Measurements from ENCODE around the gene ALKBH8.
"Not testable (repeated sequence)": the region's sequence is repeated elsewhere in the genome, so short reads cannot be mapped to it uniquely, and the experiment has no call there.

Gene ALKBH8, protein sequence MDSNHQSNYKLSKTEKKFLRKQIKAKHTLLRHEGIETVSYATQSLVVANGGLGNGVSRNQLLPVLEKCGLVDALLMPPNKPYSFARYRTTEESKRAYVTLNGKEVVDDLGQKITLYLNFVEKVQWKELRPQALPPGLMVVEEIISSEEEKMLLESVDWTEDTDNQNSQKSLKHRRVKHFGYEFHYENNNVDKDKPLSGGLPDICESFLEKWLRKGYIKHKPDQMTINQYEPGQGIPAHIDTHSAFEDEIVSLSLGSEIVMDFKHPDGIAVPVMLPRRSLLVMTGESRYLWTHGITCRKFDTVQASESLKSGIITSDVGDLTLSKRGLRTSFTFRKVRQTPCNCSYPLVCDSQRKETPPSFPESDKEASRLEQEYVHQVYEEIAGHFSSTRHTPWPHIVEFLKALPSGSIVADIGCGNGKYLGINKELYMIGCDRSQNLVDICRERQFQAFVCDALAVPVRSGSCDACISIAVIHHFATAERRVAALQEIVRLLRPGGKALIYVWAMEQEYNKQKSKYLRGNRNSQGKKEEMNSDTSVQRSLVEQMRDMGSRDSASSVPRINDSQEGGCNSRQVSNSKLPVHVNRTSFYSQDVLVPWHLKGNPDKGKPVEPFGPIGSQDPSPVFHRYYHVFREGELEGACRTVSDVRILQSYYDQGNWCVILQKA

DNA sequence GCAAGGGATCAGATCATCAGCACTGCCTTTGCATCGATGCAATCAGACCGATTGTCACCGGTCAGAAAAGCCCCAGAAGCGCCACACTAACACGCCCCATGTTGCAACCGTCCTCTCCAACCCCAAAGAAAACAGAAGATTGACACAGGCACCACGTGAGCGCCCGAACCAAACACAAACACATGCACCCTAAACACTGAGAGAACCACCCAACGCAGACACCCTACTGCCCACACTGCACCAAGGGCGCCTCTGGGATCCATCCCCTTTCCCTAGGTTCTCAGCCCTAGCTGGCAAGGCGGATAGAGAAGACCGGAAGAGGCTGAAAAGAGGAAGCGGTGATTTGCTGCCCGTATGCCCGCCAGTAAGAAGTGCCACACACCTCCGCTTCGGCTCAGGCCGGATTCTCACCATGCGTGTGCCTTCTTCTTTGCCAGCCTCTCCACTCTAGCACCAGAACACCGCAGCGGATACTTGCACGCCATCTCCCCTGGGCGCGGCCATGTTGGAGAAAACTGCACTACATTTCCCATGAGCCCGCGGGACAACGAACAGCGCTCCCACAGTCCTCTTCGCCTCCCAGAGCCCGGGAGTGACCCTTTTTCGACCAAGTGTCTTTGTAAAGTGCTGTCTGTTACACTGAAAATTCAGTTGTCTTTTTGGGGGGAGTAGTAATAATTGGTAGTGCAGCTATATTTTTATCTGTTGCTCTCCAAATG lies at the start of gene ALKBH8:
ALKBH8 (minus strand) TSS at position 517 of the 719 bp plus-strand sequence. CDS start 4,842 bp downstream, outside the sequence.
- peak; percentile 92 for DNase-seq

DNA sequence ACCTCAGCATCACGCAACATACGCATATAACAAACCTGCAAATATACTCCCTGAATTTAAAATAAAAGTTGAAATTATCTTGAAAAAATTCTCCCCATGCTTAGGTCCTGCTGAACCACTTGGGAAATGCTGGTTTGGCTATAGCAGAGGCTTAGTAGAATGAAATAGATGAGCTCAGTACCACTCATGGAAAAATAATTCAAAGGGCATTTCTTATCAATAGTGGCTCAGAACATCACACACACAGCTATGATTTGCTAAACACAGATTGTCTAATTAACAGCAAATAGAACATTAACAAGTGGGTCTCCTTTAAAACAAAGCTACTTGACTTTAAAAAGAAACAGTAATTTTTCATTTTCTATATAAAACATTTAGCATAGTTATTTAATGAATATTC lies 46.9 kb upstream of the ALKBH8 start:
- no peak for DNase-seq

DNA sequence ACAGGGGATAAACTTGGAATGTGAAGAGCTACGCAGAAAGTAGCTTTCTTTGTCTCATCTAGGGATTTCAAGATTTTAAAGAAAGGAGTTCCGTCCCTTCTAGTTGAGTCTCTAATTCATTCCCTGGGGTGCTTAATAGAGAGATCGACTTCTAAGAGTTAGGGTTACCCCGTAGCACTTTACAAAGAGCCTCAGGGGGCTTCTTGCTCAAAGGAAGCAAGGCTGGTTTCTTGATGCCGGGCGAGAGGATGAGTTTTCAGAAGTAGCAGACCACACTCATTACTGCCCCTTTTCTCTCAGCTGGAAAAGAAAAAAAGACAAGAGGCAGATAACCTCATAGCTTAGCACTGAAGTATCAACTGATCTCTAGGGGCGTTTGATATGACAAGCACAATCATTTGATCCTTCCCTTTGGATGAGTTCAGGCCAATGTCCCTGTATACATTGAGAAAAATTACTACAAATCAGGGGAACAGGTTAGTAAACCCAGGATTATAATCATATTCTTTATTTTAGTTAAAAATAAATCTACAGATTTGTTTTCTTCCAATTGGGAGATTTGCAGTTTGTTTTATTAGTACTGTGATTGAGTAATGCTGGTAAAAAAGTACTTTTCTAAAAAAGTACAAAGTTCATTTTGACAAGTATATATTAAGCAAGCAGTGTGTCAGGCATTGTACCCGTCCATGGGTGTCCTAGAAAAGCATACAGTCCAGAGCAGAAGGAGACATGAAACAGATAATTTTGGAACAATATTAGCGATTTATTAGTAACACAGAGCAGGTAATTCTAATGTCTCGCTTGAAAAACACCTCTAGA lies 44.1 kb upstream of the ALKBH8 start:
- no peak for DNase-seq

DNA sequence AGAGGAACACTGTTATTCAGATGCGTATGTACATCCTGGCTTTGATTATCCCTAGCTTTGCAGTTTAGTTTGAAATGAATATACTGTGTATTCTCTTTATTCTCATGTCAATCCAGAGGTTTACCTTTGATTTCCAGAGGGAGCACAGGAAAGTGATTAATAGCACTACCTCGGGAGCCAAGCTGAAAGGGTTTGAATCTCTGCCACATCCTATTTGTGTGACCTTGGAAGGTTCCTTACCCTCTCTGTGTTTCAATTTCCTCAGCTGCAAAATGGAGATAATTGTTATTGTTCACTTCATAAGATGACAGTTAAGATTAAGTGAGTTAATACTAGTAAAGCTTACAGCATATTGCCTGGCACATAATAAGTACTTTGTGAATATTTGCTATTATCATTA lies 43.3 kb upstream of the ALKBH8 start:
- DNase-seq = no peak

DNA sequence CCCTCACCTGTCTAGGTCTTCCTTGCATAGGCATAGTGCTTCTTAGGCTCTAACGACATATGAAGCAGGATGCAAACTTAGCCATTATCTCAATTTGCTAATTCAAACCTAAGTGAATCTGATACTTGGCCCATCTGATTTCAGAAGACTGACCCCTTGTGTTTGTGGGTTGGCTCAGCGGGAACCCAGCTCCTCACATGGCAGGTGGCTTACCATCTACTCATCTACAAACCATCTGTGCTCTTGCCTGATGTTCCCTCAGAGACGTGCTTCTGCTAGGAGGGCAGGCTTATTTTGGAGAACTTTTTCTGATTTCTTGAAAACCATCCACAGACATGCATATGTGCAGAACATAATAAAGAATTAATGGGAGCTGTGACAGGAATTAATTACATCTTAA lies 40.6 kb upstream of the ALKBH8 start:
- no peak for DNase-seq

DNA sequence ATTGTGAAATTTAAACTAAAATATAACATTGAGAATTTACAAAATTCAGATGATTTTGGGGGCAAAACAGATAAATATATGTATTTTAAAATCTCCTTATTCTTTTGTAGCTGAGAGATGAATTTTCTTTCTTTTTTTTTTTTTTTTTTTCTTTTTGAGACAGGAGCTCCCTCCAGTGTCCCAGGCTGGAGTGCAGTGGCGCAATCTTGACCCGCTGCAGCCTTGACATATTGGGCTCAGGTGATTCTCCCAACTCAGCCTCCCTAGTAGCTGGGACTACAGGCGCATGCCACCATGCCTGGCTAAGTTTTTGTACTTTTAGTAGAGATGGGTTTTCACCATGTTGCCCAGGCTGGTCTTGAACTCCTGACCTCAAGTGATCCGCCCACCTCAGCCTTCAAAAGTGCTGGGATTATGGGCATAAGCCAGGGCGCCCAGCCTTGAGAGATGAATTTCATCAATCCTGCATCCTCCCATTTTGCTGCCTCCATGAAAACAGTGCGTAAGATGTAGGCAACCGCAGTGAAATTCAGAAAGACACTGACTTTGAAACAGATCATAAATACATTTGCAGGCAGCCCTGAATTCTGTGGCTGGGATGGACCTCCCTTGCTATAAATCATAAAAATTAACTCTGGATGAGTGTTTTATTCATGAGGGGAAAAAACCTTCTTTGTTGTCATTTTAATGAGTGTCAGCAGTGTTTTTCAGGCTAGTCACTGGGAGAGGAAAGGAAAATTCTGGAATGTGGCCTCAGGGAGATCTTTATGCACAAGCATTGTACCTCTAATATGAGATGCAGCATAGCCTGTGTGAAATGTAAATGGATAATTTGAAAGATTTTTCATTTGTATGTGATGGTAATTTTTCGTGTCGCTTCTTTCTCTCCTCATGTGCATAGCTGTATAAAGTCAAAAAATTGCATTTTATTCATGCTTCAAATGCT lies 39.8 kb upstream of the ALKBH8 start:
- DNase-seq = no peak

DNA sequence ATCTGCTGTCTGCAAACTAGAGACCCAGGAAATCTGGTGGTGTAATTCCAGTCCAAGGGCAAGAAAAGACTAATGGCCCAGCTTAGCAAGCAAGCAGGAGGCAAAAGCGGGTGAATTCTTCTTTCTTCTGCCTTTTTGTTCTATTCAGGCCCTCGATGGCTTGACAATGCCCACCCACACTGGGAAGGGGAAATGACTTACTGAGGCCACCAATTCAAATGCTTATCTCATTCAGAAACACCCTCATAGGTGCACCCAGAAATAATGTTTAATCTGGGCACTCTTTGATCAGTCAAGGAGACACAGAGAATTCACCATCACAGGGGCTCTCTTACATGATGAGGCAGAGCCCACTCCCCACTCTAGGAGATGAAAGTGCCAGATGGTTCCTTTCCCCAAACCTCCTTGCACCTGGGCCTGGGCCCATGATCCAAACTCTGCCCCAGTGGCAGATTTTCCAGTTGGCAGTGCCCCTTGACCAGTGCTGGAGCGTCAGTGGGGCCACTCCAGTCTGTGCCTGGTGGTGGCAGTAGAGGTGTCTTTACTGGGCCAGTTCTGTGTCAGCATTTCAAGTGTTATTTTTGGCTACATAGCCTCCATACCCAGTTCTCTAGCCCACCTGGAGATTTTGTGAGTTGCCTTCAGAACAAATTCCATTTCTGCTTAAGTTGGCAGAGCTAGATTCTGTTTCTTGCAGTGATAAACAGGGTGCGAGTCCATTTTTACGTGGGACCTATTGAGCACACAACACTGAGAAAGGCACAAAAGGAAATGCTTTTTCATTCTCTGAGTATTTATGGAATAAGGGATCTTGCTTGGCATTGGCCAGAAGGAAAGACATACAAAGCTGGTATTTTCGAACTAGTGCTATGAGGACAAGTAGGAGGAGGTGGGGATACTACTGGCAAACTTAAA lies 32.9 kb upstream of the ALKBH8 start:
- no peak for DNase-seq

DNA sequence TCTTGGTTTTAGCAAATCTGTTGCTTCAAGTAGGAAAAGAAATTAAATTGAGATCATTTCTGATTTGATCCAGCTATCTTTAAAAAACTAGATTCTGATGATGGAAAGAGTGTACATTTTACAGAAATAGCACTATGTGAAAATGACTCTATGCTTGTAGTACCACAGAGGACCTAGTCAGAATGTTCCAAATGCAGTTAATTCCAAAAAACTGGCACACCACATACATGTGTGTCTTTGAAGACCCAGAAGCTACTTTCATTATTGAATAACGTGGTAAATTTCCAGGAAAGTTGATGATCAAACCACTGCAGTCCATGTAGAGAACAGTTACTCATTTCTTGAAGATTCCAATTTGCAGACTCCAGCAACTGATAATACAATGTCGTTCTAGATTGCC lies 29.2 kb upstream of the ALKBH8 start:
- no peak for DNase-seq

DNA sequence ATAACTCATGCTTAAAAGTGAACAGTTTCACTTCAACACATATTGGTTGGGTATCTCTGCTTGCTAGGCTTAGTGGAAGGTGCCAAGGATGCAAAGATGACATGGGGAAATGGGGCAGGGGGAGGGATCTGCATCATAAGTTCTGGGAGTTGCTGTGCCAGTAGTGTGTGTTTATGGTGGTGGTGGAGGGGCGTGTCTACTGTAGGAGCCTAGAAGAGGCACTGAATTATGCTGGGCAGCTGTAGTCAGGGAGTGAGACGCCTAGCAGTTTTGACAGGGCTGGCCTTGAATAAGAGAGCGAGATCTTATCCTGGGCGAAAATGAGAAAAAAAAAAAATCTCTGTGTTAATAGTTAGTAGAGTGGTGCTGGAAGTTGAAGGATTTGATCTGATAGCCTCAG lies 28.4 kb upstream of the ALKBH8 start:
- DNase-seq = no peak

DNA sequence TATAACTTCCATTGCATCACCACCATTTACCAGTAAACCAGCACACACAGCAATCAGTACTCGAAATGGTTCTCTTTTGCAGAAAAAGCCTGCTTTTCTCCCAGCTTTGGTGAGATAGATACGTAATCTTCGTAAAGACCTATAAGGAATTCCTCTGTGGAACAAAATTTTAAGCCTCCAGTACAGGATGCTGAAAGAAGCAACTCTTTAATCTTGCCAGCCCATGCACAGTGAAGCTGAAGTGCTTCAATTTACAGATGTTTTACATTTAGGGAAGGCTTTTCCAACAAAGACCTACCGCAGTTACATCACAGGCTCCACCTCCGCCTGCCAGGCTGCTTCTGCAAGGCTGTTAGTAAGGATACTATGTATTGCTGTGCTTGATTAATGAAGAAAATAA lies 27.3 kb upstream of the ALKBH8 start:
- no peak for DNase-seq

DNA sequence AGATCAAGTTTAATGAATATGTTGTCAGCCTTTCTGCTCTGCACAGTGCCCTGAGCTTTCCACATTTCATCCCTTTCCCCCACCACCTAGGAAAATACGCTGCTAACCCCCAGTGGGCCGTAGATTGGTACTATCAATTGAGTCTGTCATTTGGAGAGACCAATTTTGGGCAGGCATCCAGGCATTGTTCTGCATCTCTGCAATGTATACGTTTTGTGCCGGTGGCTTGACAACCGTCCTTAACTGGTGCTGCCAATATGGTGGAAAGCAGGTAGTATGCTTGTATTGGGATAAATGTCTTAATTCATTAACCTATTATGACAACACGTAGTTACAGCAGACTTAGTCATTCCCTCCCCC lies 26.7 kb upstream of the ALKBH8 start:
- no peak for DNase-seq

DNA sequence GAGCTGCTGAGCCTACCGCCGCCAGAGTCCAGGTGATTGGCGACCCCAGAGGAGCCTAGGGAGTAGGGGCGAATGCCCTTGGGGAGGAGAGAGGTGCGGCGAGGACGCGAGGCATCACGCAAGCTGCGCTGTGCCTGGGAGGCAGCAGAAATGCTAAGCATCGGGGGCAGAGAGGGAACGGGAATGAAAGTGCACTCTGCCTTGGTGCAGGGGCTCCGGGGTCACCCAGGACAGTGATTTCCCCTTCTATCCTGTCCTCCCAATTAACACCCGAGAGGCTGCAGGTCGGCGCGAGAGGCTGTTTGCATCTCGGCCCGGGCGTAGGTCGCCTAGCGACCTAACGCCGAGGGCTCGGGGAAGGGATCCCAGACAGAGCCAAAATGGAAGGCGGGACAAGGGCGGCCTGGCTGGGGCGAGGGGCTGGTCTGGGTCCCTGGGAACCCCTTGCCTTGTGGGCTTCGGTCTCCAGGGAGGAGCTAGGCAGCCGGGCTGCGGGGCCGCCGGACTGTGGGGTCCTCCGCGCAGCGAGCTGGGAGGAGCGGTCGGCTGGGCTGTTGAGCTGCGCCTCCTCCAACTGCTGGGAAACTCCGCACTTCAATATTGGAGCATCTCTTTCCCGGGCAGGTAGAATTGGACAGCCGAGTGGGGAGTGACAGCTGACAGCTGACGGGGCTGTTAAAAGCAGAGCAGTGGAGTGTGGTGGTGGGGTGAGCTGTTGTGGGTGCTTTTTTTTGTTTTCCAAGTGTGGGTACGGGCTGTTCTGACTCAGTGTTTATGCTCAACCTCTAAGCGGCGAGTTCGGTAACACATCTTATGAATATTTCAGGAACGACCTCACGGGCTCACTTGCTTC lies 26.1 kb upstream of the ALKBH8 start:
- peak; percentile 71 for DNase-seq

DNA sequence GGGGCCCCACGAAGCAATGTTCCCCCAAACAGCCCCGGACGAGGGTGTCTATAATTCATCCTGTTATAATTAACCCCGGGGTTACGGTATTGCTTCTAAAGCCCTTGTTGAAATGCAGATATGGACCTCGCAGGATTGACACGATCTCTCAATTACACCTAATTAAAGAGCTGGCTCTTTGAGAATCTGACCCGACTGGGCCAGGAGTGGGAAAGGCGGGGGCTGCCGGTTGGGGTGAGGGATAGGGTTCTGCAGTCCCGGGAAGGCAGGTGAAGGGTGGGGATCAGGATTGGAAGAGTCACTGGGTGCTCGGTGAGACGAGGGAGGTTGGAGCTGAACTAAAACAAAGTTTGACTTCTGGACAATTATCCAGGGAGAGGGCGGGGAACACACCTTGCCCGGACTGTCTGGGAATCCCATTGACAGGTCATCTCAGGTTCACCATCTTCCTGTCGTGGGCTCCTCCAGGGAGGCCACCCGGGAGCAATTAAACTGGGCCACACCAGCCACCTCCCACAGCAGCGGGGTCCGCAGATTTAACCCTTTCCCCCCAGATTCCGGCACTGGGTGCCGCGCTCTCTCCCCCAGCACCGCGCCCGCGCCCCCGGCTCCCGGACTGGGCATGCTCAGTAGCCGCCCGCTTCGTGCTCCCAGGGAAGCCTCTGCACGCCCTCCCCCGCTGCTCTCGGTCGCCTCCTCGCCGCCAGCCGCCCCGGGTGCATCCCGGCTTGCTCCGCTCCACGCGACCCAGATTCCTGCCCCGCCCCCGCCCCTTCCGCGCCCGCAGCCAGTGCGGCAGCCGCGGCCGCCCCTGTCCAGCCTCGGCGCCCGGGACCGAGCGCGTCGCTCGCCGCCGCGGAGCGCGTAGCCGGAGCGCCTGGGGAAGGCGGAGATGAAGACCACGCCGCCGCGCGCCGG lies 25.2 kb upstream of the ALKBH8 start, which contains the start of gene ELMOD1:
ELMOD1 (plus strand) TSS at position 688 of the 918 bp plus-strand sequence. CDS start 27,043 bp downstream, outside the sequence.
- peak; percentile 76 for DNase-seq

DNA sequence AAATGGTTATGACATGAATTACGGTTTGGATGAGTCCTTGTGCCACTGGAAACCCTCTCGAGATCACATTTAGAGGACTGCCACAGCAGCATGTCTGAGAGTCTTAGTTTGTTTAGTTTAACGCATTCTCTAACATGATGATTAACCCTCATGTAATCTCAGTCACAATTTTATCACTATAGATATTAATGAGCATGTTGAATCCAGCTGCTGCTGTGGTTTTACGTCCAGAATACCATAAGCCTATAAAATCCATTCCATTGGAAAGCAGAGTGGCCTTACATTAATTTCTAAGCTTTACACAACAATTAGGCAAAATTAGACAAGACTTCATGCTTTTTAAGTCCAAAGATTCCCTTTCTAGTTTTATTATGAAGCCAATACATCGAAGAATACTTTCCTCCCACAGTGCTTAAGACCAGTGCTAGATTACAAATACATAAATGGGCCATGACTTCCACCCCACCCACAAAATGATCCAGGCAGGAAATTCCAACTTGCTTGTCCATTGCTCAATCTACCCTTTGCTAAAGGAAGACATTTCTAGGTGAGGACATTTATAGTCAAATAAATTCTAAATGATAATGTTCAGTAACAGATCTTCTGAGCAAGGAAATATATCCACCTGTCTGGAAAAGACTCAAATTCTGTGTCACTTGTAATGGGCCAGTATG lies 21.9 kb upstream of the ALKBH8 start:
- DNase-seq = no peak

DNA sequence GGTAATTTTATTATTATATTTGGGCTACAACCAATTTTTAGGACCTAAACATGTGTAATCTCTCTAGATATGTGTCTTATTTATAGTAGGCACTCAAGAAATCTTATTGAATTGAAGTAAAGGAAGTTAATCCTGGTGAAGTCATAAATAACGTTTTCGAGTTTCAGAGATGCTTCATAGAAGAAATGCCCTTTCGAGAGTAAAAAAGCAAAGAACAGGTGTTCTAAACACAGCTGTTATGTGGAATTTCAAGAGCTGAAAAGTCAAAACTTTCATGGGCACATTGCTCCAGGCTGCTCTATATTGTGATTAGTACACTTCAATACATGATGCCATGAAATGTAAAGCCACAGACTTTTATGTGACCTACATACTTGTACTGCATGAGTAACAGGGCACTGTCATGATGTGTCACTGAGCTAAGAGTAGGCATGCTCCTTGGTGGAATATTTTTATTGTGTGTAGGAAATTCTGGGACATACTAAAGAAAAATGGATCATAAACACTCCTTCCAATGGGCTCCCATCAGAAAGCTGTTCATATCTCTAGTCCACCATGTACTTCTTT lies 18.2 kb upstream of the ALKBH8 start:
- no peak for DNase-seq

DNA sequence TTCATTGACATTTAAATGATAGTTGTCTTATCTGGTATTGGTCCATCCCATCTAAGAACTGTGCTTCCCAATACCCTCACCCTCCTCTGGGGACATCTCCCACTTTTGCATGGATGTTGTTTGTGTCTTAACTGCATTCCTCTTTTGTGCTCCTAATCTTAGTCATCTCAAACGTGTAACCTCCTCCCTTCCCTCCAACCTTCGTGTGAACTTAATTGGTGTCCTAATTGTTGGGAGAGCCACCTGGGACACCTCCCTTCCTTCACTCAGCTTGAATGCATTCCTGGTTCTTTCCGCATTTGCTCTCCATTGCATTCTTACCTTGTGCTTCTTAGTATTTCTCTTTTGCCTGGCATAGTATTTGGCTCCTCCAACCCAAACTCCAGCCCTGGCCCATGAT lies 15.6 kb upstream of the ALKBH8 start:
- no peak for DNase-seq

DNA sequence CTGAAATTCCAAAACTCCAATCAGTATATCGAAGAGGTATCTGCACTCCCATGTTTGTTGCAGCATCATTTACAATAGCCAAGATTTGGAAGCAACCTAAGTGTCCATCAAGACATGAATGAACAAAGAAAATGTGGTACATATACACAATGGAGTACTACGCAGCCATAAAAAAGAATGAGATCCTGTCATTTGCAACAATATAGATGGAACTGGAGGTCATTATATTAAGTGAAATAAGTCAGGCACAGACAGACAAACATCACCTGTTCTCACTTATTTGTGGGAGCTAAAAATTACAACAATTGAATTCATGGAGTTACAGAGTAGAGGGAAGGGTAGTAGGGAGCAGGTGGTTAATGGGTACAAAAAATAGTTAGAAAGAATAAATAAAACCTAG lies 13.6 kb upstream of the ALKBH8 start:
- not testable (repeated sequence) for DNase-seq

DNA sequence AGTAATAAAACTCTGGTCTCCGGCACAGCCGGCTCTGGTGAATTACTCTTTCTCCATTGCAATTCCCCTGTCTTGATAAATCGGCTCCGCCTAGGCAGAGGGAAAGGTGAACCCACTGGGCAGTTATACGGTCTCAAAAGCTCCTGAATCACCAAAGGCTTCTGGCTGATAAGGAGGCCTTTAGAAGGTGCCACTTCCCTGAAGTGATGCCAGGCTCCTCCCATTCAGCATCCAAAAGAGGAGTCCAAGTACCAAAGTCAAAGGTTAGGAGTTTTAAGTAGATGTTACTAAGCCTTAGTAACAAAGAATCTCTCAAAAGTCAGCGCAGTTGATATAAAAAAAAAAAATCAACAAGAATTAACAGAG lies 11.8 kb upstream of the ALKBH8 start:
- no peak for DNase-seq
